HG03571 (cell line): ENCODE data around the gene ZNF536.

ENCODE experiments used
- ATAC-seq: cut with Tn5 transposase; IDR thresholded peaks from one replicate; pipeline ENCODE4 v1.9.1; 2021; ENCODE audit not compliant: unreplicated experiment

The ZNF536 gene

GRCh38 chr19:30371960-30372824 lies at the start of gene ZNF536:
TSS of gene ZNF536 (plus strand) at chr19:30372384. CDS start at chr19:30443563, 71,179 bp downstream.
- ATAC-seq = no peak

DNA sequence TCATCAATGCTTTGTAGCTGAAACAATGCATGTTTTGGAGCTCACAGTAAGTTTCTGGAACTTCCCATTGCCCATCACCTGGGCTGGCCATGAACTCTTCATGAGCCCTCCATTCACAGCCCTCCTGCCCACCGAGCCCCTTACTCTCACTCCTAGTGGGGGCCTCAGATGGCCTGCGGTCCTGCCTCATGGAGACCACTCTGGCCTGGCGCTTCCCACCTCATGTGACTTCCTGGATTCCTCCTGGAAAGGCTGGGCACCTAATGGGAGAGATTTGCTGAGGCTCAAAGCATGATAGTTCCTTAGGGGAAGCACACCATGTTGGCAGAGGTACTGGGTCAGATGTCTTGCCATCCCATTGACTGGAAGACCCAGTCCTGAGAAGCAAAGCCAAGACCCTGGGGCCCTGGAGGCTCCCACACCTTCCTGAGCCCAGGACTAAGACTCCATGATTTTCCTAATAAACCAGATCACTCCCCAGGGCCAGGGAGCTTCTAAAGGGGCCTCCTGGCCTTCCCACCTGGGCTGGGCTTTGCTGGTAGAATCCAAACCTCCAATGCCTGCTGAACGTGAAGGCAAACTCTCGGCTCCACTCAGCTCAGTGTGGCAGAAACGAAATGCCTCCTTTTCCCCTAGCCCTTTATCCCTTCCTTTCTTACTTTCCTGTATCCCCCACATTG lies 49.4 kb upstream of the ZNF536 start:
- no peak for ATAC-seq

- no peak for ATAC-seq
Measured at GRCh38 chr19:30323904-30324303, 48.3 kb upstream of the ZNF536 start.

DNA sequence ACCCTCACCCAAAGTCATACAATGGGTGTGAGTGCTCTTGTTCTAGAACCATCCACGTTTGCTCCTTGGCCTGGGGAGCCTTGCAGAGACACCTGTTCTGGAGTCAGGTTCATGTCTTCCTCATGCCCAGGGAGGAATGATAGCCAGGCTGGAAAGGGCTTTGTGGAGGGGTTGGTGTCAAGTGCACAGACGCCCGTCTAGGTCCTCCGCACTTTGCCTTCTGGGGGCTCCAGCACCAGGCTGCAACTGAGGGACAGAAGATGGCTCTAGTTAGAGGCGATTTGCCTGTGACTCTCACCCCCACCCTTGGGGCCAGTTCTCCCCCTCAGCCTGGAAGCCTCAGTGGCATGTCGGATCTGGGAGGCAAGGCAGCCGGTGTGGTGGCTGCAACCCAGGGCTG lies 47.2 kb upstream of the ZNF536 start:
- no peak for ATAC-seq

GRCh38 chr19:30325676-30326392 lies 46.4 kb upstream of the ZNF536 start:
- no peak for ATAC-seq

GRCh38 chr19:30326393-30326710 lies 45.8 kb upstream of the ZNF536 start:
- ATAC-seq = no peak

DNA sequence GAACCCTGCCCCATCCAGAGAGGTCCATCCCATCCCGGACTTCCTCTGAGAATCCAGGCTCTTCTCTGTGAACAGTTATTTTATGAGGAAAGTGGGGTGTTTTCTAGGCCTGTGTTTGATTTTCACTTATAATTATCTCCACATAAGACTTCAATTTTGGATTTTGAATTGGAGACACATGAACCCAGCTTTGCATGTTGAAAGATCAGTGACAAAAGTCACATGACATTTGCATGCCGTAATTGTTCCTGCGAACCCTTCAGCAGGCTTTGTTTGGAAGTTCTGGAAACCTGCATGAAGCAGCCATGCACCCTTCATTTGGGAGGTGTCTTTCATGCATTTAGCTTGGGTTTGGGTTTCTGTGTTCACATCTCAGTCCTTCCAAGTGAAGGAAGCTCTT lies 44.9 kb upstream of the ZNF536 start:
- ATAC-seq = no peak

DNA sequence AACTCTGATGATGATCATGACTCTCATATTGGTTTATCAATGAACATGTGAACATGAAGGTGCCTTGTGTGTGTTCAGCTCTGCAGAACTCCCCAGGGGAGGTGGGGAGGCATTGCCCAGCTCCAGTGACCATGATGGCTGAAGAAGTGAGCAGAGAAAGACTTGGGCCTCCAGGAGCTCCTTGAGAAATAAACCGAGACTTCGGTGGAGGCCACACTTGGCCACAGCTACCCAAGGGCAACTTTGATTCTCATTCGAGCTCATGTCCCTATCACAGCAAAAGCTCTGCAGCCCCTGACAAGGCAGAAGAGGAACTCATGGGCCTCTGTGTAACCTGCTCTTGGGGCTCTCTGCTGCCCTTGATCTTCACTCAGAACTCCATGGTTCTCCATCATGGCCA lies 44.1 kb upstream of the ZNF536 start:
- no peak for ATAC-seq

DNA sequence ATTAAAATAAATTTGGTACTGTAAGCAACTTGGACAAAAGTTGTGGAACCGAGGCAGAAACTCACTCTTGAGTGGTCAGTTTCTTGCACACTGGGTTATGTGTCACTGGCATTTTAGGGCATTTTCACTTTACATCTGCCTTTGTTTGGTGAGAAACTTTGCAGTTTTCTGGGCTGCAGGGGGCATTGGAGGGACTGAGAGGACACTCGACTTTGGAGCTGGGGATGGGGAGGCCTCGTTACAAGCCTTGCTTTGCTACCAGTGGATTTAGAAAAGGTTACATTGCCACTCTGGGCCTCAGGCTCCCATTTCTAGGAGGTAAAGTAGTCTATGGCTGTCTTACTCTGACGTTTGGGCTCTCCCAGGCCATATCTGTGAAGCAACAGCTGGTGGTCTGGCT lies 41.9 kb upstream of the ZNF536 start:
- no peak for ATAC-seq

DNA sequence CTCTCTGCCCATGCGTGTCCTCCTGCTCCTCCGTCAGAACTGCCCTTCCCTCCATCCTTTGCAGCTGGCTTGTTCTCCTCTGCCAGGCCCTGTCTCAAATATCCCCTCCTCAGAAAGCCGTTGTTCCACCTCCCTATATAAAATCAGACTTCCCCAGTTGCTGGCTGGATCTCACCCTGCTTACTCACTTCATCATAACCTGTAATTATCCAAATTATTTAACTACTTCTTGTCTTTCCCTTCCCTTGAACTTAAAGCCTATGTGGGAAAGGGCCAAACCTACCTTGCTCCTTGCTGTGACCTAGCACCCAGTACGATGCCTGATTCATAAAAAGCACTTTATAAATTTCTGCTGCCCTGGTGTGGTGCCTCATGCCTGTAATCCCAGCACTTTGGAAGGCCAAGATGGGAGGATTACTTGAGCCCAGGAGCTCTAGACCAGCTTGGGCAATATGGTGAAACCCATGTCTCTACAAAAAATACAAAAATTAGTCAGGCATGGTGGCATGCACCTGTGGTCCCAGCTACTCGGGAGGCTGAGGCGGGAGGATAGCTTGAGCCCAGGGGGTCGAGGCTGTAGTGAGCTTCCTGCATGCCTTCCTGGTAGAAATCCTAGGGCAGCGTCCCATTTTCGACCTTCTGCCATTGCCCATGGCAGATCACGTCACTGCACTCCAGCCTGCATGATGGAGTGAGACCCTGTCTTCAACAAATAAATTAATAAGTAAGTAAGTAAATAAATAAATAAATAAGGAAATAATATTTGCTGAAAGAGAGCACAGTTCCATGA lies 39.5 kb upstream of the ZNF536 start:
- no peak for ATAC-seq

DNA sequence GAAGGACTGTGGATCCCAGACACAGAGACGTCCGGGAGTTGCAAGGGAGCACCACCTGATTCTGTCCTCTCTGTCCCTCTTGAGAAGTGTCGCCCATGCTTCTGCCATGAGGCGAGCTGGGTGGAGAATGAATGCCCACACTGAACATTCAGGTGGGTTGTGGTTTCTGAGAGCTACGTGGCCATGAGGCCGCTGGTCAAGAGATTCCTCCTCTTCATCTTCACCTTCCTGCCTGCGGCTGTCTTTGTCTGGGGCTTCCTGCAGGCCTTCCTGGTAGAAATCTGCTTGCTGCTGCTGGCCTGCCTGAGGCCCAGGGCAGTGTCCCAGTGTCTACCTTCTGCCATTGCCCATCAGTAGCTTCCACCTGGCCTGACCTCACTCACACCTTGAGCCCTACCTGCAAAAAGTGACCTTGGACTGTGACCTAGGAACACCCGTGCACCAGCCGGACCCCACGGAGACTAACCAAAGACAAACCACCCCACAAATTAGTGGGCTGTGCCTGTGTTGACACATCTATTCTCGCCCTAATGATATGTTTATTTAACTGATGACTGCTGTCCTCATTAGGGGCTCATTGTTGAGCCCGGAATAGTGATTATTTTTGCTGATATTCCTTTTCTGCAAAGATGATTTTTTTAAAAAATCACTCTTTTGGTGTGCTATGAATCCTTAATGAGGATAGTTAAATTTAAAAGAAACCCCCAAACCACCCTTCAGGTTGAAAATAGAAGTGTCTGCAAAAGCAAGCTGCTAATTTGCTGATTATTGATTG lies 38.7 kb upstream of the ZNF536 start:
- no peak for ATAC-seq

DNA sequence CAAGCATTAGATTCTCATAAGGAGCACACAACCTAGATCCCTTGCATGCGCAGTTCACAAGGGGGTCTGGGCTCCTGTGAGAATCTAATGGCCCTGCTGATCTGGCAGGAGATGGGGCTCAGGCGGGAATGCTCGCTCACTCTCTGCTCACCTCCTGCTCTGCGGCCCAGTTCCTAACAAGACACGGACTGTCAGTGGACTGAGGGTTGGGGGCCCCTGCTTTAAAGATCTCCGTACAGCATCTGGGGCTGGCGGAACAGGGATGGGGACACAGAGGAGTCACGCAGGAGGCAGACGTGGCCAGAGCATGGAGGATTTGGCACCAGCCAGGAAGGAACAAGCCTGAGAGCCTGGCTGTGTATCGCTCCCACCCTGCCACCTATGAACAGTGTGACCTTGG lies 37.3 kb upstream of the ZNF536 start:
- no peak for ATAC-seq

- no peak for ATAC-seq
Measured at GRCh38 chr19:30335306-30335886, 36.8 kb upstream of the ZNF536 start.

- ATAC-seq = no peak
Measured at GRCh38 chr19:30336290-30336689, 35.9 kb upstream of the ZNF536 start.

DNA sequence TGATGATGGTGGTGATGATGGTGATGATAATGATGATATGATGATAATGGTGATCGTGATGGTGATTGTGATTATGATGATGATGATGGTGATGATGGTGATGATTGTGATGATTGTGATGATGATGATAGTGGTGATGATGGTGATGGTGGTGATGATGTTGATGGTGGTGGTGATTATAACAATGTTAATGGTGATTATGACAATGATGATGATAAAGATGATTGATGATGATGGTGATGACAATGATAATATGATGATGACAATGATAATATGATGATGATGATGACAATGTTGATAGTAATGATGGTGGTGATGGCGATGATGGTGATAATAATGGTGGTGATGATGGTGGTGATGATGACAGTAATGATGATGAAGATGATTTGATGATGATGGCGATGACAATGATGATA lies 34.1 kb upstream of the ZNF536 start:
- ATAC-seq = no peak

- no peak for ATAC-seq
Measured at GRCh38 chr19:30338878-30339623, 33.1 kb upstream of the ZNF536 start.

DNA sequence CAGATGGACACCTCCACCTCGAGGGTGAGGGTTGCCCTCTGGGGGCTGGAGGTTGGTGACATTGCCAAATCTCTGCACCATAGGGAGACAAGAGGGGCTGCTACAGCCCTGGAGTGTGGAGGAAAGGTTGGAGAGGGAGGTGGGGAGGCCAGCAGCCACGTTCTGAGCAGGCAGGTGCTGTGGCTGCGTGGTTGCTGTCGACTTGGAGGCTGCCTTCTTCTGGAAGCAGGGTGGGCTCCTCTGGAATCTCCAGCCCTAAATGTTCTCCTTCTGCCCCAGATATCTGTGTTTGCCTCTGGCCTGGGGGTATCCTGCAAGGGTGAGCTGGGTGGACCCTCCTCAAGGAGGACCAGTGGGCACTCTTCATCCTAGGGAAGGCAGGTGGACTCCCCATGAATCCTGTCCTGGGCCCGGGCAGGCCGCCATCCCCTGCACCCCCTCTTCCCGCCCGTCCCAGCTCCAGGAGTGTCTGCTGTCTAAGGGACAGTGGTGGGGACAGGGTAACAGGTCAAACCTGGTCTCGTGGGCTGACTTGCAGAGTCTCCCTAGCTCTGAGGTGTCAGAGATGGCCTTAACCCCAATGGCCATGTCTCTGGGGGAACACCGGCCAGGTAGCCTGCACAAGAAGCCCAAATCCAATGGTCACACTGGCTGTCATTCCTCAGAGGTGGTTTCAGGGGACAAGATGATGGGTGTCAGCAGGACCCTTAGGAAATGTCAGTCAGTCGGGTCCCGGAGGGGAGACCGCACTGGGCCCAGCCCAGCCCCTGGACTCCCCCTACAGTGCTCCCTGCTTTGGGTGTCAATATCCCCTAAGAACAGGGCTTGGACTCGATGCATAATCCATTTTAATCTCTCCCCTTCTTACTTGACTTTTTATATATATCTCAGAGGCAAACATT lies 32.3 kb upstream of the ZNF536 start:
- no peak for ATAC-seq
